Stimulated activated CD4-positive, alpha-beta T cell treated with anti-CD3 and anti-CD28 coated beads, TNF-alpha, amount 100 ng/mL, for 24 hours (primary cell): ENCODE results near the gene LRMDA.
A peak's percentile ranks its signal among the peaks of the same experiment; 100 is the strongest.

Experiments
- DNase-seq, 3 experiments: peaks; one replicate each; pipeline ENCODE4 v3.0.0-alpha.2; 2020; ENCODE audit warnings: low read depth in 3 of 3

LRMDA gene

DNA sequence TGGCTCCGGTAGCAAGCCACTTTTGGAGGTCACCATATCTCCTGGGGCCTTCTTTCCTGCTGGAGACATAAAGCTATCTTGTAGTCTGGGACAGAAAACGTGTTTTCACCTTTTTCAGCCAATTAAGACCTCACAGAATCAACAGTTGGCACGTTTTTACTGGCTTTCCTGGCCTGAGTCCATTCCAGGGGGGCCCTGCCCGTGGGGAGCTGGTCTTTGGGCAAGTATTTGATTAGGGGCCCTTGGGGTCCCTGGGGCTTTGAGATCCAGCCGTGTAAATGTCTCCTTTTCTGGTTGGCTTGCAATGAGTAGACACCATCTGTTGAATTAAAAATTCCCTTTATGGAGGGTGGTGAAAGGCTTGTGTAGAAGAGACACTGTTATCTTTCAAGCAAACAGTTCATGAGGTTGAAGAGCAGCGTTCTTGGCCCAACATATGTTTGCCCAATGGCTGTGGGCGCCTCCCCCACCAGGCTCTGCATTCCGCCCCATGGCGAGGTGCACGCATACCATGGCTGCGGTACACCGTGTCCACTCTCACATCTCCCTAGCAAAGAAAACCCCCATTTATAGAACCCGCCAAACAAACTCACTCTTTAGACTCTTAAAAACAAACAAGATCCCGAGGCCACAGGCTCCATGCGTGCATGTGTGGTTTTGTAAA, 593.2 kb downstream of the LRMDA start:
- DNase-seq = no peak

DNA sequence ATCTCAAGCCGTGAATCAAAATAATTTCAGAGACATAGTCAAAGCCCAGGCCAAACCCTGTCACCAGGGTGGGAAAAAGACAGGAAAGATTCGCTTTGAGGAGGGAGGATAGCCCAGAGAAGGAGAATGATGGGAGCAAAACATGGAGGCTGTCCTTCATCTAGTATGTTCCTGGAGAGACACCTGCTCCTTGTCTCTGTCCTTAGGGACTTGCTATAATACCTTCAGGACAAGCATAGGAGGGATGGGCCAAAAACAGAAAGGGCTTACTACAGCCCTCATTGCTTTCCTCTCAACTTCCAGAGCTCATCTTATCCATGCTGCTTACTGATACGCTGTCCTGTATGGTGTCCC, 593.7 kb downstream of the LRMDA start:
- no peak for DNase-seq

DNA sequence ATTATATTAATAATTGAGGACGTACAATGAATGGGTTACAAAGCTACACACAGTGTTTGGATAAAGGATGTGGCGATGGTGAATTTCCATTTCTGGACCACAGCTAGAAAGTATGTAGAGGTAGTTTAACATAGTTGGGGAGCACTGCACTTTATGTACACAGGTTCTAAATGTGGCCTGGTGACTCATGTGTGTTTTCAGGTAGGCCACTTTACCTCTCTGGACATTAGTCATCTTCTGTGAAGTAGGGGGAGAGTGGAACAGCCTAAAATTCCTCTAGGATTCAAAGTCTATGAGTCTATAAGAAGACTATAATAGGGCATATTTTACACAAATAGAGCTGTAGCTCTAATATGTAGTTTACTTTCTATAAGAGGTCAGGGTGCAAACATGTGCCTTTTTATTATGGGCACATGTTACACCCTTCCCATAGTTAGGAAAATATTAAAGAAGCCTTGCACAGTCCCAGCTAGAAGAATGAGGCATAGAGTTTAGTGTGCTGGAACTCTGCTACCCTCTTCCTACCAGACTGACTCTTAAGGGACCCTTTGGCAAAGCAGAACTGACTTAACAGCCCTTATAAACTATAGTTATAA, 594.9 kb downstream of the LRMDA start:
- DNase-seq = no peak

DNA sequence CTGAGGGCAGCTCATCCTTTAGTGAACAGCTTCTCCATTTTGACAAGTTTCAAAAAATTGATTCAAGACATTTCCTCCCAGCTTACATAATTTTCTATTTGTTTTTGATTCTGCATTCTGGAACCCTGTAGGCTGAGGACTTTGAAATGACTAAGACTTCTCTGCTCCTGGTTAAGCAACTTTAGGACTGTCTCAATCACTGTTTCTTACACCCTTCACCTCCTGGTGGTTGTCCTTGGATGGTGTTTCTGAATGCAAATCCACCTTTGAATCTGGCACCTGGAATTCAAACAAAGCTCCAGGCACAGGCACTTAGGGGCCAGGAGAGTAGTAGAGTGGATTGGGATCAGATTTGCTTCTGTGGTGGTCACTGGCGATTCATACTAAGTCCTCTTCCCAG, 595.5 kb downstream of the LRMDA start:
- DNase-seq = no peak

DNA sequence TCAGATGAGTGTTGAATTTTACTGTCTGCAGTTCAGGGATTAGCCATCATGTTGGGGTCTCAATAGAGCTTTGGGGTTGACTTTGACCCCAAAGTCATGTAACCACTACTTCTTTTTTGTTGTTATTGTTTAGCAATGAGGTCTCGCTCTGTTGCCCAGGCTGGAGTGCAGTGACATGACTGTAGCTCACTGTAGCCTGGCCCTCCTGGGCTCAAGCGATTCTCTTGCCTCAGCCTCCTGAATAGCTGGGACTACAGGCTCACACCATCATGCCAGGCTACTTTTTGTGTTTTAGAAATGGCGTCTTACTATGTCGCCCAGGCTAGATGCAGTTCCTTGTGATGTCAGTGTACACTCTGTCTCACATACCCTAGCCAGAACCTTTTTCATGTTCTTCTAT, 598.4 kb downstream of the LRMDA start:
- DNase-seq = no peak

DNA sequence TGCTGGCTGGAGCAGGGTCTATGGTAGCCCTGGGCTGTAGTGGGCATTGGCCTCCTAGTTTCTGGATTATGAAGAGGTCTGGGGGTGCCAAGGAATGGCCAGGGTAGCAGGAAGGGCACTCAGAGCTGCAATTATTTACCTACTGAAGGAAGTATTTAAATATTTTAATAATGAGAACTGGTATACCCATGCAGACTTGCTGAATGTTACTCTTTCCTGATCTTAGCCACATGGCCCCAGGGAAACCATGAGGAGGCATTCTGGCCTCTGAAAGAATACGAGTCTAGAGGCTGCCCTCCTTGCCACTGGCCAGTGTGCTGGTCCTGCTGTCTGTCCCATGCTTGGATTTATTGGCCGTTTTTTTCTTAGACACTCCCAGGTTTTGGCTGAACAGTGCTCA, 599.7 kb downstream of the LRMDA start:
- no peak for DNase-seq

DNA sequence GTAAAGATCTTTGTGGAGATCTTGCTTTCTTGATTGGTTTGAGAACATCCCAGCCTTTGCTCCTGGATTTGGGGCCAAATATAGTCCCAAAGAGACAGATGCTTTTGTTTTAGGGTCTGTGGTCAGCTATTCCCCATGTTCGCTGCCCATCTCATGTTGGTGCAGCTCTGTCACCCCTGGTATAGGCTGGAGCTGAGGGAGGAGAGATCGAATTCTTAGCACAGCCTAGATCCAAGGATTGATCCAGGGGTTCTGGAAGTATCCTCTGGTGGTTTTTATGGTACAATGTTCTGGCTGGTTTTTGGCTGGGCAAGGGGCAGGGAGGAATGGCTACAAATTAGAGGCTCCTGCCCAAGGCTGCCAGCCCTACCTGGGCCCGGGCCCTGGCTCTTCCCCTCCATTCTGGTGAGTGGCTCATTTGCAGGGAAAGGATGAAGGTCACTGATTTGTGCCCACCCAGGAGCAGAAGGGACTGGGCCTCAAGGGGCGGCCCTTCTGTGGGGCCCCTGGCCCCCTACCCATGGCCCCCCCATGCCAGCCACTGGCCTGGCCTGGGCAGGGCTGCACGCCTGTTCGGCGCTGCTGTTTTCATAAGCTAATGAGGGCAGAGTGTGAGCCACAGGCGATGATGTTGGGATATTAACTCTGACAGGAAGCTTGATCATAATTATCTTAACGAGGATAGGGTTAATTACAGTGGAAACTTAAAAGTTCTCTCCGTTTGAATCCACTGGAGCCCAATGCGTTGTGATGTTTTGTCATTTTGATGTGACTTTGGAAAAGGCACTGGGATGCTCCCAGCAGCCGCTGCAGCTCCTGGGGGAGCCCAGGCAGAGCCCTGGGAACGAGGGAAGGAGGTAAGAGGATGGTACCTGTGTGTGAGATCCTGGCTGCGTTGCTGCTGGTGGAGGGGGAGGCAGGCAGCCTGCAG, 600.6 kb downstream of the LRMDA start:
- DNase-seq = no peak

DNA sequence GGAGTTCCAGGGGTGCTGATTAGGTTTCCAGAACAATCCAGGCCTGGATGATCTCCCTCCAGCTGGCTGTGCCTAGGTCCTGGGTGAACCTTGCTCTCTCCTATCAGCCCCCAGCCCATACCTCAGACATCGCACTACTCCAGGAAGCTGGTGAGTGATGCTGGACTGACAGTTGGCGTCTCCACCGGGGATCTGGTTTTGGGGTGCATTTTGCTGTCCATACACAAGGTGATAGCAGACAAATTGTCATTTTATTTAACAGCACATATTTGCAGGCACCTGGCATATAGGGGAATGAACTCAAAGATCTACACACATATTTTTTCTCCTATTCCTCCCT, 601.2 kb downstream of the LRMDA start:
- DNase-seq = no peak

- no peak for DNase-seq
Measured at GRCh38 chr10:76033457-76034196, 602.2 kb downstream of the LRMDA start.

GRCh38 chr10:76034353-76035205, 603.2 kb downstream of the LRMDA start:
- no peak for DNase-seq

- no peak for DNase-seq
Measured at GRCh38 chr10:76035206-76036110, 604.0 kb downstream of the LRMDA start.

- DNase-seq = peak in 1 of 3 experiments; percentile 37
Measured at GRCh38 chr10:76036111-76036940, 604.9 kb downstream of the LRMDA start.

- DNase-seq = no peak
Measured at GRCh38 chr10:76036962-76037361, 605.5 kb downstream of the LRMDA start.

DNA sequence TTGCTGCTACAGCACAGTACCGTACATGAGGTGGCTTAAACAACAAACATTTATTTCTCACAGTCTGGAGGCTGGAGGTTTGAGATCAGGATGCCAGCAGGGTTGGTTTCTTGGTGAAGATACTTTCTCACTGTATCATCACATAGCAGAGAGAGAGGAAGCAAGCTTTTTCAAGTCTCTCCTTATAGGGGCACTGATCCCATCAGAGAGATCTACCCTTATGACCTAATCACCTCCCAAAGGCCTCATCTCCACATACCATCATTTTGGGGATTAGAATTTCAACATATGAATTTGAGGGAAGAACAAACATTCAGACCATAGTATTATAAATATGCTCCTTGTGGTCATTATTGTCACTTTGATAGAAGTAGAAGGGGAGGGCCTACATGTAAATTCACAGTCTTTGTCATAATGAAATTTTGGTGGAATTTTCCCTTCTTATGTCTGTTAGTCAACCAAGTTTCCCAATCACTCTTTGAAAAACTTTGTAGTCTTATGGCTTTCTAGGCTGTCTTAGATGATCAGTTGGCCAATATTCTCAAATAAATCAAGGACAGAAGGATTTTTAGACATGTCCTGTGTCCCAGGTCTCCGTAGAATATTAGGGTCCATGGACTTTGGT, 606.2 kb downstream of the LRMDA start:
- DNase-seq = no peak

GRCh38 chr10:76038696-76039095, 607.3 kb downstream of the LRMDA start:
- DNase-seq = no peak

DNA sequence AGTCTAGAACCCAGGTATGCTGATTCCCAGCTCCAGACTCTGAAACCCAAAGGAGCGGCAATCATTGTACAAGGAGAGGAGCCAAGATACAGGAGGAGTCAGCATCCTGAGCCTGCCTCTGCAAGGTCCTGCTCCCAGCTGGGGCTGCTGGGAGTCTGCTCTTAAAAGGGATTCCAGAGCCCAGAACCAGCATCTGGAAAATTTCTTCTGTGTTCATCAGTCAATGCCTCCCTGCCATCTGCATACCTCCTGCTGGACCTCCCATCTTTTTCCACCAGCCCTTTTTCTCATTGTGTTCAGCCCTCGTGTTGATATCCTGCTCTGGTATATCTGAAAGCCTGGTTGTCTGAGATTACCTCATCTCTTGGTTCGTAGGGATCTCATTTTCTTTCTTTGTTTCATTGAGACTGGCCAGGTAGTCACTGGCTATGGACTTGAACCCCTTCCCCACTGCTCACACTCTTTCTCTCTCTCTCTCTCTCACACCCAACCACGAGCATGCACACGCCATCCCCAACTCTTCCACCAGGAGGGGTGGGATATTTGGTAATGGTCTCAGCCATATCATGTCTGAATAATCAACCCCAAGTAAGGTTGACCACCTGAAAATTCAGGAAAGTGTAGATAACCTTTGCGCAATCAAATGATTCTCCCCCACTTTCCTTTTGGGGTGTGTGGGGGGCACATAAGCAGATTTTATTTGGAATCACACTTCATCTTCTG, 608.8 kb downstream of the LRMDA start:
- DNase-seq = no peak

DNA sequence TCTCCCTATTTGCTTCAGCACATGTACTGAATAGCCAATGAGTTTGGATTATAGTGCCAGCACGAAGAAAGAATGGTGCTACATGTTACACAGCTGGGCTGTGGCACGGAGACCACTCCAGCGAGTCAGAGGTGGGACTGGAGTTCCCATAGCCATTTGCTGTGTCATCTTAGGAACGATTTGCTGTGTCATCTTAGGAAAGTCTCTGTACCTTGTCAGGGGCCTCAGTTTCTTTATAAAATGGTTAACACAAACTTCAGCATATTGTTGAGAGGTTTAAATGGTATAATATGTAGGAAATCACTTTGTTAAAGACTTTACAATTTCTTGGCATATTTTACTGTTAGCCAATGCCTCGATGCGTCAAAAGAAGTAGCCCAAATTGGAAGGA, 609.4 kb downstream of the LRMDA start:
- no peak for DNase-seq

- no peak for DNase-seq
Measured at GRCh38 chr10:76041551-76041950, 610.1 kb downstream of the LRMDA start.
